HCT116 (cell line): ENCODE measurements around the gene CTSG. TPM values are rescaled to one million over a fixed set of nuclear protein-coding genes. Genes with fewer than 3 reads are reported as not detected.

Experiments used
- ATAC-seq: fragments of 200-7000 bp; cut with Tn5 transposase; 2 replicates; pipeline ENCODE4 v1.9.1; 2020; ENCODE audit warnings: mild to moderate bottlenecking, moderate library complexity
- BruUV-seq: library from RNA; stranded (reverse); fragments of 400-500 nt; replicated peaks from 2 replicates; lab custom pipeline; 2021; lab: Mats Ljungman, UMichigan
- CTCF ChIA-PET: fragments of 300-600 bp; sonication (Branson Sonifier 250); formaldehyde crosslinking; loops from one replicate; lab custom pipeline; 2021; ENCODE audit warnings: antibody characterized with exemption; lab: Charles Lee
- POLR2A ChIA-PET: fragments of 300-600, 350-600 bp; sonication (Branson Sonifier 250); formaldehyde crosslinking; loops from one replicate; lab custom pipeline; 2021; ENCODE audit warnings: antibody characterized with exemption; lab: Charles Lee
- RAD21 ChIA-PET, 2 experiments: fragments of 300-600 bp; sonication (Branson Sonifier 250); formaldehyde crosslinking; loops; one replicate each; lab custom pipeline; 2023; ENCODE audit warnings: low total read pairs in 2 of 2; ENCODE audit not compliant: uncharacterized antibody in 2 of 2, unreplicated experiment in 2 of 2, low non-redundant PET in 1 of 2; lab: Charles Lee
- DNase-seq: peaks from one replicate; pipeline ENCODE4 v3.0.0-alpha.2; 2010; ENCODE audit warnings: low read depth, low spot score
- H2AFZ ChIP-seq: fragments of 200-600 bp; shearing (Covaris generic), sonication (generic); 2 replicates; pipeline ENCODE4 v1.6.1; 2017; ENCODE audit warnings: low read depth, mixed run types, mixed read lengths, antibody characterized with exemption, low read length; ENCODE audit not compliant: poor library complexity, severe bottlenecking
- H3K27ac ChIP-seq: 2 replicates; pipeline ENCODE4 v1.5.1; 2012; ENCODE audit warnings: low read depth, low read length
- H3K27me3 ChIP-seq: fragments of 200-600 bp; sonication (generic); 2 replicates; pipeline ENCODE4 v1.6.1; 2016; ENCODE audit warnings: mixed run types, low read length, mixed read lengths; ENCODE audit not compliant: insufficient read depth
- H3K36me3 ChIP-seq, 2 experiments: fragments of 200-500 bp in 1 of 2; fragments of 200-600 bp in 1 of 2; sonication (Bioruptor generic) in 1 of 2; sonication (generic) in 1 of 2; 2 replicates each; pipeline versions ENCODE4 v1.5.1 to v1.6.1; 2014 to 2016; ENCODE audit warnings: low read length in 2 of 2, inconsistent platforms in 1 of 2, mixed read lengths in 1 of 2, mixed run types in 1 of 2; ENCODE audit not compliant: insufficient read depth in 2 of 2, control insufficient read depth in 1 of 2
- H3K4me1 ChIP-seq, 2 experiments: fragments of 200-600 bp in 1 of 2; sonication (generic) in 1 of 2; 2 replicates each; pipeline versions ENCODE4 v1.5.1 to v1.6.1; 2012 to 2017; ENCODE audit warnings: low read length in 2 of 2, inconsistent platforms in 1 of 2, mild to moderate bottlenecking in 1 of 2, mixed read lengths in 1 of 2, mixed run types in 1 of 2, moderate library complexity in 1 of 2; ENCODE audit not compliant: insufficient read depth in 2 of 2, control insufficient read depth in 1 of 2
- H3K4me2 ChIP-seq: fragments of 200-600 bp; sonication (generic); 2 replicates; pipeline ENCODE4 v1.6.1; 2017; ENCODE audit warnings: mixed run types, low read length, mixed read lengths
- H3K4me3 ChIP-seq, 2 experiments: fragments of 200-600 bp in 1 of 2; sonication (generic) in 1 of 2; replicated peaks in 1 of 2; 2 replicates each; pipeline ENCODE4 v1.5.1; 2011 to 2016; ENCODE audit warnings: low read length in 2 of 2, control low read depth in 1 of 2, low read depth in 1 of 2, mild to moderate bottlenecking in 1 of 2, mixed read lengths in 1 of 2, mixed run types in 1 of 2
- H3K79me2 ChIP-seq: fragments of 200-600 bp; sonication (generic); 2 replicates; pipeline ENCODE4 v1.6.1; 2017; ENCODE audit warnings: mild to moderate bottlenecking, mixed run types, low read length, moderate library complexity, mixed read lengths; ENCODE audit not compliant: insufficient read depth
- H3K9ac ChIP-seq: fragments of 200-600 bp; sonication (generic); 2 replicates; pipeline ENCODE4 v1.6.1; 2016; ENCODE audit warnings: low read length, mixed read lengths
- H3K9me2 ChIP-seq: fragments of 200-600 bp; sonication (generic), shearing (Covaris generic); 2 replicates; pipeline ENCODE4 v1.6.1; 2017; ENCODE audit warnings: mixed run types, mild to moderate bottlenecking, moderate library complexity; ENCODE audit not compliant: insufficient read depth
- H3K9me3 ChIP-seq, 2 experiments: fragments of 200-500 bp in 1 of 2; fragments of 200-600 bp in 1 of 2; sonication (Bioruptor generic) in 1 of 2; sonication (generic) in 1 of 2; 2 replicates each; pipeline ENCODE4 v1.6.1; 2014 to 2017; ENCODE audit warnings: low read length in 2 of 2, mixed read lengths in 2 of 2, inconsistent platforms in 1 of 2, low read depth in 1 of 2, mild to moderate bottlenecking in 1 of 2, mixed run types in 1 of 2, moderate library complexity in 1 of 2; ENCODE audit not compliant: control insufficient read depth in 1 of 2, insufficient read depth in 1 of 2
- H4K20me1 ChIP-seq: fragments of 200-600 bp; sonication (generic), shearing (Covaris generic); 2 replicates; pipeline ENCODE4 v1.6.1; 2017; ENCODE audit warnings: mixed run types, mild to moderate bottlenecking, moderate library complexity; ENCODE audit not compliant: insufficient read depth
- CBX3 ChIP-seq: IDR thresholded peaks from 2 replicates; pipeline ENCODE4 v1.6.1; 2012; ENCODE audit warnings: low read depth
- EZH2phosphoT487 ChIP-seq: fragments of 200-600 bp; IDR thresholded peaks from 2 replicates; pipeline ENCODE4 v1.6.1; 2018; ENCODE audit warnings: antibody characterized with exemption, borderline replicate concordance
- MAX ChIP-seq: IDR thresholded peaks from 2 replicates; pipeline ENCODE4 v1.6.1; 2012
- RAD21 ChIP-seq: IDR thresholded peaks from 2 replicates; pipeline ENCODE4 v1.6.1; 2012; ENCODE audit warnings: low read depth, mild to moderate bottlenecking
- SIN3A ChIP-seq: IDR thresholded peaks from 2 replicates; pipeline ENCODE4 v1.6.1; 2012; ENCODE audit warnings: low read depth
- SP1 ChIP-seq: IDR thresholded peaks from 2 replicates; pipeline ENCODE4 v1.6.1; 2012; ENCODE audit warnings: low read depth
- ZFX ChIP-seq: fragments of 450-650 bp; IDR thresholded peaks from 2 replicates; pipeline ENCODE4 v1.6.1; 2017
- ZNF274 ChIP-seq: fragments of 200-500 bp; sonication (Bioruptor generic); IDR thresholded peaks from 2 replicates; pipeline ENCODE4 v1.6.1; 2014; ENCODE audit warnings: mild to moderate bottlenecking, low read depth, low read length, inconsistent platforms
- intact Hi-C: fragments of 100-400 bp; cut with micrococcal nuclease; formaldehyde crosslinking; loops from 2 replicates; pipeline ENCODE4 v1.10.0; 2022
- total RNA-seq: library from RNA; stranded (reverse); gene quantifications from one replicate; pipeline ENCODE4 v1.2.1, GENCODE V29; 2021; ENCODE audit not compliant: unreplicated experiment
- TF ChIP-seq, protein P1 (sequence below): IDR thresholded peaks from 2 replicates; pipeline ENCODE4 v1.6.1; 2012
- TF ChIP-seq, protein P2 (sequence below), 3 experiments: fragments of 200-600 bp in 1 of 3; sonication (generic) in 1 of 3; IDR thresholded peaks in 2 of 3; conservative IDR thresholded peaks in 1 of 3; 2 replicates each; pipeline ENCODE4 v1.5.1; 2012 to 2017; ENCODE audit warnings: low read depth in 2 of 3, low read length in 2 of 3, antibody characterized with exemption in 1 of 3, borderline replicate concordance in 1 of 3, control low read depth in 1 of 3, mild to moderate bottlenecking in 1 of 3, mixed read lengths in 1 of 3, mixed run types in 1 of 3, moderate library complexity in 1 of 3; ENCODE audit not compliant: insufficient read depth in 1 of 3

CTSG gene
- total RNA-seq, 1 experiment from 2014 or later: not detected

DNA sequence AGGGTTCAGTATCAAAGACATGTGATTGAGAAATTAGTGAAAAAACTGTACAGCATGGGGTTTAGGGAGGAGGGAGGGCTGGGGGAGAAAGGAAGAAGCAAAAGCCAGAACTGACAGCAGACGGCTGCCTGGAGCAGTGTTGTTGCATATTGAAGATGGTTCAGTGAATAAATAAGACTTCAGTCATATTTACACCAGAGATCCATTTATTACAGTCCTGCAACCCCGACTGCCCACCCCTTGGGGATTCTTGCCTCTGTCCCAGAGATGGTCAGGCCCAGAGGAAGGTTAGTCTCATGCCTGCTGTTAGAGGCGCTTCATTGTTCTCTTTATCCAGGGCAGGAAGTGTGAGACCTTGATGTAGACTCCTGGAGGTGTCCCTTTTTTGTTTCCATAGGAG is 30.2 kb upstream of the CTSG start:
- no peak for TF ChIP-seq EZH2phosphoT487
- TF ChIP-seq CBX3: no peak
- TF ChIP-seq, protein P1, sequence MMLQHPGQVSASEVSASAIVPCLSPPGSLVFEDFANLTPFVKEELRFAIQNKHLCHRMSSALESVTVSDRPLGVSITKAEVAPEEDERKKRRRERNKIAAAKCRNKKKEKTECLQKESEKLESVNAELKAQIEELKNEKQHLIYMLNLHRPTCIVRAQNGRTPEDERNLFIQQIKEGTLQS: no peak
- TF ChIP-seq ZNF274: no peak
- TF ChIP-seq MAX: no peak
- no peak for TF ChIP-seq ZFX
- TF ChIP-seq SP1: no peak
- TF ChIP-seq, protein P2, sequence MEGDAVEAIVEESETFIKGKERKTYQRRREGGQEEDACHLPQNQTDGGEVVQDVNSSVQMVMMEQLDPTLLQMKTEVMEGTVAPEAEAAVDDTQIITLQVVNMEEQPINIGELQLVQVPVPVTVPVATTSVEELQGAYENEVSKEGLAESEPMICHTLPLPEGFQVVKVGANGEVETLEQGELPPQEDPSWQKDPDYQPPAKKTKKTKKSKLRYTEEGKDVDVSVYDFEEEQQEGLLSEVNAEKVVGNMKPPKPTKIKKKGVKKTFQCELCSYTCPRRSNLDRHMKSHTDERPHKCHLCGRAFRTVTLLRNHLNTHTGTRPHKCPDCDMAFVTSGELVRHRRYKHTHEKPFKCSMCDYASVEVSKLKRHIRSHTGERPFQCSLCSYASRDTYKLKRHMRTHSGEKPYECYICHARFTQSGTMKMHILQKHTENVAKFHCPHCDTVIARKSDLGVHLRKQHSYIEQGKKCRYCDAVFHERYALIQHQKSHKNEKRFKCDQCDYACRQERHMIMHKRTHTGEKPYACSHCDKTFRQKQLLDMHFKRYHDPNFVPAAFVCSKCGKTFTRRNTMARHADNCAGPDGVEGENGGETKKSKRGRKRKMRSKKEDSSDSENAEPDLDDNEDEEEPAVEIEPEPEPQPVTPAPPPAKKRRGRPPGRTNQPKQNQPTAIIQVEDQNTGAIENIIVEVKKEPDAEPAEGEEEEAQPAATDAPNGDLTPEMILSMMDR (IDR thresholded peaks at IDR 0.05 in 2 of 3, conservative IDR thresholded peaks at IDR 0.05 in 1 of 3; ENCODE audit: borderline replicate concordance in 1 of 3, insufficient read depth in 1 of 3, low read depth in 2 of 3, low read length in 2 of 3): no peak
- no peak for TF ChIP-seq SIN3A
- no peak for TF ChIP-seq RAD21
- Histone ChIP-seq H3K4me3 (no peak overlapping the region), H3K27ac (no peak overlapping the region), H3K9me2 (no peaks in the 10 kb centered on the region), H3K4me1 (no peaks in the 10 kb centered on the region), H4K20me1 (no peaks in the 10 kb centered on the region), H3K27me3 (no peaks in the 10 kb centered on the region), H2AFZ (no peak overlapping the region), H3K36me3 (no peaks in the 10 kb centered on the region), H3K9me3 (no peaks in the 10 kb centered on the region), H3K4me2 (no peak overlapping the region), H3K9ac (no peak overlapping the region), H3K79me2 (no peaks in the 10 kb centered on the region)
- BruUV-seq: no TSS peak
- CTCF ChIA-PET: no interaction called here
- ATAC-seq (no peak), DNase-seq (no peak)
- POLR2A ChIA-PET: no interaction called here
- intact Hi-C loops: no loop called here
- RAD21 ChIA-PET: no interaction called here
